ENCODE results near the gene ARHGEF6. TPM values are rescaled to one million over a fixed set of nuclear protein-coding genes. Genes with fewer than 3 reads are reported as not detected.

The ARHGEF6 gene
- total and polyA plus RNA-seq, 8 donors: 1.7 to 22.9 (median 8.1) TPM

- no peaks in the 10 kb centered on the region for H3K9me3 ChIP-seq
- no peaks in the 10 kb centered on the region for H3K27me3 ChIP-seq
- no peak for DNase-seq
- H3K27ac ChIP-seq: no peak overlapping the region
- WGBS, 5 donors: 75 to 89% (median 89%) methylated on average over 5 of the region's 5 CpGs
- H3K4me3 ChIP-seq: no peak overlapping the region
- TF ChIP-seq EP300 (IDR thresholded peaks at IDR 0.05) (no peak), CTCF (IDR thresholded peaks at IDR 0.05) (no peak), POLR2A (IDR thresholded peaks at IDR 0.05) (no peak), POLR2AphosphoS5 (IDR thresholded peaks at IDR 0.05) (no peak)
- H3K36me3 ChIP-seq: no peaks in the 10 kb centered on the region
- intact Hi-C loops (cut with DNase I; ENCODE audit: low total_unique reads): no loop called here
- no peaks in the 10 kb centered on the region for H3K4me1 ChIP-seq
Measured at GRCh38 chrX:136656361-136656964, 124.3 kb downstream of the ARHGEF6 start.

DNA sequence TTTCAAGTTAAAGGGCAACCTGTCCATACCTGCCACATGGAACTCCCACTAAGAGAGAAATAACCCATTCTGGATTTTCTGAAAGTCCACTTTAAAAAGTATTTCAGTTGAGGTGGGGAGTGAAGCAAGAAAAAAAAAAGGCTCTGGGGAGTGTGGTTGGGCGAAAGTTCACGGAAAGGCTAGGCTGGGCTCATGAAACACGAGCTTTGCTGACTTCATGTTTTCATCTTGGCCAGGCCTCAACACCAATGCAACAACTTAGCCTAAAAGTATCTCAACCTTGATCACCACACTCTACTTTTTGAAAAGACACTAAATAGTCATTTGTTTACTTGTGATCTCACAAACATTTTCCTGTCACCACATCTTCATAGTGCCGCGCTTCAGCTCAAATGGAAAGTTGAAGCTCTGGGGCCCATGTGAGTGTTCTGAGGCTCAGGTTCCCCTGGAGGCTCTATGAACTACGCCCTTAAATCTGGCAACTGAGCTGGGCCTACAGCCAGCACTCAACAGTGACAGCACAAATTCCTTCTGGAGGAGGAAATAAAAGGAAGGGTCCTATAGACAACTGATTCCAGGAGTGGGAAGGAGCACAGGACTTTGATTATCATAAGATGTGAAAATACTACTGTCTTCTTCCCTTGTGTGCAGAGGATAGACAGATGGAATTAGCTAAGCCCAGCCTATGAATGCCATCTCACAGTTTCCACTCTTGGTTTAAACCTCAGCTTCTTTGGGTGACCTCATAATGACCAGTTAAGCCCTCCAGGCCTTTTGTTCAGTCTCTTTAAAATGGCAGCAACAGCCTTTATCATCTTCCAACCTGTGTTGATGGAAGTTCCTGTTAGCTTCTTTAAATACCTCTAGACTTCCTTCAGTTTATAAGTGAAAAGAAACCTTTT, 127.7 kb downstream of the ARHGEF6 start:
- Histone ChIP-seq H3K9me3 (no peaks in the 10 kb centered on the region), H3K27me3 (no peaks in the 10 kb centered on the region), H3K4me1 (no peaks in the 10 kb centered on the region), H3K4me3 (no peak overlapping the region), H3K27ac (no peak overlapping the region), H3K36me3 (no peaks in the 10 kb centered on the region)
- TF ChIP-seq POLR2A (IDR thresholded peaks at IDR 0.05) (no peak), EP300 (IDR thresholded peaks at IDR 0.05) (no peak), POLR2AphosphoS5 (IDR thresholded peaks at IDR 0.05) (no peak), CTCF (IDR thresholded peaks at IDR 0.05) (no peak)
- intact Hi-C loops (cut with DNase I; ENCODE audit: low total_unique reads): no loop called here
- 75 to 85% (median 81%) methylated on average over 6 of the region's 6 CpGs for WGBS, 5 donors
- no peak for DNase-seq

- WGBS, 5 donors: 81 to 96% (median 91%) methylated on average over 3 of the region's 3 CpGs
- no peaks in the 10 kb centered on the region for H3K27me3 ChIP-seq
- no peak overlapping the region for H3K4me3 ChIP-seq
- H3K27ac ChIP-seq: no peak overlapping the region
- peaks cover 0 to 6% (median 0%) of the 10 kb centered on the region in 4 donors for H3K9me3 ChIP-seq
- TF ChIP-seq CTCF (IDR thresholded peaks at IDR 0.05): no peak
- no peak for TF ChIP-seq POLR2AphosphoS5 (IDR thresholded peaks at IDR 0.05)
- no peak for TF ChIP-seq EP300 (IDR thresholded peaks at IDR 0.05)
- intact Hi-C loops (cut with DNase I; ENCODE audit: low total_unique reads): no loop called here
- H3K36me3 ChIP-seq: no peaks in the 10 kb centered on the region
- DNase-seq: no peak
- H3K4me1 ChIP-seq: no peaks in the 10 kb centered on the region
Measured at GRCh38 chrX:136650811-136651210, 129.9 kb downstream of the ARHGEF6 start.

GRCh38 chrX:136647677-136648360, 132.9 kb downstream of the ARHGEF6 start, which contains the start of gene CD40LG:
Gene CD40LG, plus strand, starts transcription at chrX:136648158. Its CDS starts 91 bp downstream, at chrX:136648249.
- Histone ChIP-seq H3K27me3 (no peaks in the 10 kb centered on the region), H3K4me1 (no peaks in the 10 kb centered on the region), H3K9me3 (peaks cover 0 to 6% (median 0%) of the 10 kb centered on the region in 4 donors), H3K4me3 (no peak within 1 kb of the TSS), H3K36me3 (no peaks in the 10 kb centered on the region), H3K27ac (no peak within 1 kb of the TSS)
- no peak for TF ChIP-seq EP300 (IDR thresholded peaks at IDR 0.05)
- TF ChIP-seq POLR2A (IDR thresholded peaks at IDR 0.05): no peak
- TF ChIP-seq CTCF (IDR thresholded peaks at IDR 0.05): no peak
- TF ChIP-seq POLR2AphosphoS5 (IDR thresholded peaks at IDR 0.05): no peak
- 82 to 94% (median 86%) methylated on average over 10 of the region's 10 CpGs for WGBS, 5 donors
- intact Hi-C loops (cut with DNase I; ENCODE audit: low total_unique reads): no loop called here
- DNase-seq: no peak

All from stomach (tissue), 9 donors.